Esophagus muscularis mucosa (tissue), 3 donors: ENCODE data around the gene DGLUCY.

Source experiments
- POLR2A ChIP-seq: fragments of 450-650 bp; IDR thresholded peaks from one replicate; pipeline ENCODE4 v1.6.1; 2017; ENCODE audit warnings: antibody characterized with exemption, moderate library complexity, mild to moderate bottlenecking, low read depth
- POLR2AphosphoS5 ChIP-seq, 2 donors: sonication (generic); formaldehyde crosslinking; IDR thresholded peaks; one replicate each; pipeline ENCODE4 v1.6.1; 2017; ENCODE audit warnings: antibody characterized with exemption in 2 of 2
- TF ChIP-seq, protein P1 (sequence below), 3 experiments: fragments of 200-600 bp in 2 of 3; fragments of 450-650 bp in 1 of 3; sonication (generic) in 2 of 3; IDR thresholded peaks; one replicate each; pipeline ENCODE4 v1.5.1; 2017 to 2019; ENCODE audit warnings: antibody characterized with exemption in 3 of 3, mild to moderate bottlenecking in 2 of 3, moderate library complexity in 1 of 3

DNA sequence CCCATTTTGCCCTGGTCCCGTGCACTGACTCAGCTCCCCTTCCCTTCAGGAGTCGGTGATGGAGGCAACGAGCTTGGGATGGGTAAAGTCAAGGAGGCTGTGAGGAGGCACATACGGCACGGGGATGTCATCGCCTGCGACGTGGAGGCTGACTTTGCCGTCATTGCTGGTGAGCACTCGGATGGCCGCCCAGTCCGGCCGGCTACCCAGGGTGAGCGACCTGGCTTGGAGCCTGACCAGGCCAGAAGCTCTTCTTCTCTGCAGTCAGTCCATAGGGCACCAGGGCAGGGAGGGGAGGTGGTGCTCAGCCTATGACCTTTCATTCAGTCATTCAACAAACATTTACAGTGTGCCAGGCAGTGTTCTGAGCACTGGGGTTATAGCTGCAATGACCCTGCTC lies 90.8 kb downstream of the DGLUCY start:
- TF ChIP-seq, protein P1, sequence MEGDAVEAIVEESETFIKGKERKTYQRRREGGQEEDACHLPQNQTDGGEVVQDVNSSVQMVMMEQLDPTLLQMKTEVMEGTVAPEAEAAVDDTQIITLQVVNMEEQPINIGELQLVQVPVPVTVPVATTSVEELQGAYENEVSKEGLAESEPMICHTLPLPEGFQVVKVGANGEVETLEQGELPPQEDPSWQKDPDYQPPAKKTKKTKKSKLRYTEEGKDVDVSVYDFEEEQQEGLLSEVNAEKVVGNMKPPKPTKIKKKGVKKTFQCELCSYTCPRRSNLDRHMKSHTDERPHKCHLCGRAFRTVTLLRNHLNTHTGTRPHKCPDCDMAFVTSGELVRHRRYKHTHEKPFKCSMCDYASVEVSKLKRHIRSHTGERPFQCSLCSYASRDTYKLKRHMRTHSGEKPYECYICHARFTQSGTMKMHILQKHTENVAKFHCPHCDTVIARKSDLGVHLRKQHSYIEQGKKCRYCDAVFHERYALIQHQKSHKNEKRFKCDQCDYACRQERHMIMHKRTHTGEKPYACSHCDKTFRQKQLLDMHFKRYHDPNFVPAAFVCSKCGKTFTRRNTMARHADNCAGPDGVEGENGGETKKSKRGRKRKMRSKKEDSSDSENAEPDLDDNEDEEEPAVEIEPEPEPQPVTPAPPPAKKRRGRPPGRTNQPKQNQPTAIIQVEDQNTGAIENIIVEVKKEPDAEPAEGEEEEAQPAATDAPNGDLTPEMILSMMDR (IDR thresholded peaks at IDR 0.05) = no peak
- TF ChIP-seq POLR2A (no peak), POLR2AphosphoS5 (IDR thresholded peaks at IDR 0.05) (no peak)
